GM21576 (cell line): ENCODE results near the gene LRTM2.

ENCODE experiments used
- ATAC-seq: cut with Tn5 transposase; IDR thresholded peaks from one replicate; pipeline ENCODE4 v1.9.1; 2021; ENCODE audit warnings: mild to moderate bottlenecking, moderate library complexity; ENCODE audit not compliant: unreplicated experiment

LRTM2 gene

DNA sequence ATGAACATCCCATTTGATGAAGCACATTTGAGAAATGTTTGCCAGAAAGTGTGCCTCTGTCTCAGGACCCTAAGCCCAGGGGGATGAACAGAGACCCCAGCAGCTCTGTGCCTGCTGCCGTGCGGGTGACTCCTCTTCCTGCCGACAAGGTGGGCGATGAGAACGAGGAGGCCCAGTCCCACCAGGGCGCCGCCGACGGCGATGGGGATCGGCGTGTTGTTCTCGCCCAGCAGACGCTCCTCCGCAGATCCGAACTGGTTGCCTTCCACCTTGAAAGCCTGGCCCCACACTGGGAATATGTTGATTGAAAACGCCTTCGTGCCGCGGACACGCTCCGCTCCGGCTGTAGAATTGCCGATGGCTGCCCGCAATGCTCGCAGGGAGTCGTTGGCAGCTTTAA is 44.1 kb downstream of the LRTM2 start:
- ATAC-seq, result no peak

DNA sequence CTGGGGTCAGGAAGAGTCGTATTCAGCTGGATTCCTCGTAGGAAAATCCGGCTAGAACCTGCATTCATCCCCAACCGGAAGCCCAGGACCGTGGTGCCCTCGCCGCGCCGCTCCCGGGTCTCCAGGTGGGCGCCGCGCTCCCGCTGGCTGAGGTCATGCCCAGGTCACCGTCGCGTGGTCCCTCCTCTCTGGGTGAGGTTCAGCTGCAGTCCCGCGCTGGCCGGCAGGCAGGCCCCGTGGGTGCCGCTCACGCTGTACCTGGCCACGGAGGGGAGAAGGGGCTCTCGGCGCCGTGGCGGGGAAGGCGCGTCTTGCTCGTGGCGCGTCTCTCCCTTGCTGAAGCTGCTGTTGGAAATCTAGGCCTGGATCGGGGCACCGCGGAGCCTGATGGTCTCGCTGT is 44.5 kb downstream of the LRTM2 start:
- no peak for ATAC-seq

DNA sequence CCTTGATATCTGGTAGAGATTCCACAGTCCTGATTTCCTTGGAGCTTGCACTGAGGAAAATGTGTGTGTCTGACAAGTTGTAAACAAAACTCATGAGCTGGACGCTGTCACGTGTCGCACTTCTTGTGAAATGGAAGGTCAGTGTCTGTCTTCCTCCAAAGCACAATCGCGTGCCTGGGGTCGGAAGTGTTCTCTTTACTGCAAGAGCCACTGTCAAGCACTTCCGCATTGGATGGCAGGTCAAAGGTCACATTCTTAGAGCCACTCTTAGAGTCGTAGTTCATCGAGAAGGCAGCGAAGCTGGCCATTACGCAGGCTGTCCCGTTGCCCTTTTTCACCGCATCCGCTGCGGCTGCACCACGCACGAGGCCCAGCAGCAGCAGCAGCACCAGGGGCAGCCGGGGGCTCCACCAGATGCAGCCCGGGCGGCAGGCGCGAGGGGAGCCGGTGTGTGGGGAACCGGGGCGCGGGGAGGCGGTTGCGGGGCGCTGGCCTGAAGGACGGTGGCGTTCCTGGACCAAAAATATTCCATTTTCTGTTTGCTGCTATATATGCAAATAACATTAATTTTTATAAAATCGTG is 45.0 kb downstream of the LRTM2 start:
- no peak for ATAC-seq

DNA sequence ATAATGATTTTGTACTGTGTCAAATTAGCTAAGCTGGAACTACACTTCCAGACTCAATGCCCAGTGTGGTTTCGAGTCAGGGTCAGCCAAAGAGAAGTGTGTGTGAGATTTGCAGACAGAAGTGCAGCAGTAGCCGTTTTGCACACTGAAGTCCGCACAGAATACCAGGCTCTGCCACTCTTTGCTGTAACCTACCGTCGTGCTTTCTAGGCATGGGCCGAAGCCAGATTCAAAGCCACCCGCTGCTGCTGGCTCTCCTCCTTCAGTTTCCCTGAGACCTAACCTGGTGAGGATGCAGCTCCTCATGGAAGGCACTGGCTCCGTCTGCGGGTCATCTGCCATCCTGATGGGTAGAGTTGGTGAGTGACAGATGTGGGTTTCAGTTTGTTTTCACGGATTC is 48.8 kb downstream of the LRTM2 start:
- ATAC-seq, result no peak

DNA sequence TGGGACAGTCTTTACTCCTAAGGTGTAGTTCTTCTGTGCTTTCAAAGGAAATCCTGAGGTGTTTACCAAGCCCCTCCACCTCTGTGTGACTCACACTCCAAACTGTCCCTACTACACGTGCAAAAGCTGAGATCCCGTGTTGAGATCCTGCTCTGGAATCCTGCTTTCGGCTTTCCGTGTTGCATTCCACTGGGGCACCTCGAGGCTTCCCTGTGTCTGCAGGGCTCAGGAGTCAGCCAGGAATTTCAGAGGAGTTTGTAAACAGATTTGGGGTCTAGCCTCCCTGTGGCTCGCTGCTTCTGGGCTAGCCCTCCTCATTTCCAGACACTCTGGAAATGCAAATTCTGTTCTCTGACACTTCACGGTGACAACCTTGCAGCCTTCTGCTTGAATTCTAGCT is 49.7 kb downstream of the LRTM2 start:
- ATAC-seq, result no peak

DNA sequence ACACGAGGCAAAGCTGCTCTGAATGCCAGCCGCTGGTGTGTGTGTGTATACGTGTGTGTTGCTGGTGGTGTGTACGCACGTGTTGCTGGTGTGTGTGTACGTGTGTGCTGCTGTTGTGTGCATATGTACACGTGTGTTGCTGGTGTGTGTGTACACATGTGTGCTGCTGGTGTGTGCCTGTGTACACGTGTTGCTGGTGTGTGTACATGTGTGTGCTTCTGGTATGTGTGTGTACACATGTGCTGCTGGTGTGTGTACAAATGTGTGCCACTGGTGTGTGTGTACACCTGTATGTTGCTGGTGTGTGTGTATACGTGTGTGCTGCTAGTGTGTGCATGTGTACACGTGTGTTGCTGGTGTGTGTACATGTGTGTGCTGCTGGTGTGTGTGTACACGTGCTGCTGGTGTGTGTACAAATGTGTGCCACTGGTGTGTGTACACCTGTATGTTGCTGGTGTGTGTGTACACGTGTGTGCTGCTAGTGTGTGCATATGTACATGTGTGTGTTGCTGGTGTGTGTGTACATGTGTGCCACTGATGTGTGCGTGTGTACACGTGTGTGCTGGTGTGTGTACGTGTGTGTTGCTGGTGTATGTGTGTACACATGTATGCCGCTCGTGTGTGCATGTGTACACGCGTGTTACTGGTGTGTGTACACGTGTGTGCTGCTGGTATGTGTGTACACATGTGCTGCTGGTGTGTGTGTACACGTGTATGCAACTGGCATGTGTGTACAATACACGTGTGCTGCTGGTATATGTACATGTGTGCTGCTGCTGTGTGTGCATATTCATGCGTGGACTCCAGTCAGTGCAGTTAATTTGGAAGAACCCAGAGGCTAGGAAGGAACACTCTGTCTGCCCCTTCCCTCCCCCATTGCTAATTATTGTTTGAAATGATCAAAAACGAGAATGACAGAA is 50.9 kb downstream of the LRTM2 start:
- no peak for ATAC-seq

DNA sequence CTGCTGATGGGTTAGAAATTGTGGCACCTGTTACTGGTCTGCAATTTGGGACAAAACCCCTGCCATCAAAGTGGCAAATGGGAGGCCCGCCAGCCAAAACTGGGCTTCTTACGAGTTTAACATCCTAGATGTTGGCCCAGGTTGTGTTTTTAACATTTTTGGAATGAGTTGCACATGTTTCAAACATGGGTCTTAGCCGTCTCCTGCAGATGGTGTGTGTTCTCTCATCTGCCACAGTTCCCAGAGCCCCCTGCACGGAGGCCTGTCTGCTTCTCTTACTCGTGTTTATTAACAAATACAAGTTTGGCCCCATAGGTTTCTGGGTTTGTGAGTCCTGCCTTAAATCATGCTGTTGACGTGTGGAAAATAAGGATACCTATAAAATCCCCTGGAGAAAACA is 51.6 kb downstream of the LRTM2 start:
- ATAC-seq, result no peak

DNA sequence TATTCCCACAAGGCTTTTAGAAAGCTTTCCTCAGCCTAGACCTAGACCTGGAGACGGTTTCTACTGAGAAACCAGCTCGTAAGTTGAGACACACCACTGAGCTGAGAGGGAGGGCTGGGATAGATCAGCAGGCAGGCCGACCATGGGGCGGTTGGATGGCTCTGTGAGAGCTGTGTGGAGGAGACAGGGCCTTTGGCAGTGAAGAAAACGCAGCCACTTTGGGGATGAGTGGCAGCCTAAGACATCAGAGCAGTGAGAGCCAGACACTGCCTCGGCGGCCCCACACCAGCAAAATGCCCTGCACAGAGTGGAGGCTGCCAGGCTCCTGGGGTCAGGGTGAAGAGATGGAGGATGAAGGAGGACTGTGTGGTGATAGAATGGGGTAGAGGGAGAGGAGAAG is 52.1 kb downstream of the LRTM2 start:
- no peak for ATAC-seq

DNA sequence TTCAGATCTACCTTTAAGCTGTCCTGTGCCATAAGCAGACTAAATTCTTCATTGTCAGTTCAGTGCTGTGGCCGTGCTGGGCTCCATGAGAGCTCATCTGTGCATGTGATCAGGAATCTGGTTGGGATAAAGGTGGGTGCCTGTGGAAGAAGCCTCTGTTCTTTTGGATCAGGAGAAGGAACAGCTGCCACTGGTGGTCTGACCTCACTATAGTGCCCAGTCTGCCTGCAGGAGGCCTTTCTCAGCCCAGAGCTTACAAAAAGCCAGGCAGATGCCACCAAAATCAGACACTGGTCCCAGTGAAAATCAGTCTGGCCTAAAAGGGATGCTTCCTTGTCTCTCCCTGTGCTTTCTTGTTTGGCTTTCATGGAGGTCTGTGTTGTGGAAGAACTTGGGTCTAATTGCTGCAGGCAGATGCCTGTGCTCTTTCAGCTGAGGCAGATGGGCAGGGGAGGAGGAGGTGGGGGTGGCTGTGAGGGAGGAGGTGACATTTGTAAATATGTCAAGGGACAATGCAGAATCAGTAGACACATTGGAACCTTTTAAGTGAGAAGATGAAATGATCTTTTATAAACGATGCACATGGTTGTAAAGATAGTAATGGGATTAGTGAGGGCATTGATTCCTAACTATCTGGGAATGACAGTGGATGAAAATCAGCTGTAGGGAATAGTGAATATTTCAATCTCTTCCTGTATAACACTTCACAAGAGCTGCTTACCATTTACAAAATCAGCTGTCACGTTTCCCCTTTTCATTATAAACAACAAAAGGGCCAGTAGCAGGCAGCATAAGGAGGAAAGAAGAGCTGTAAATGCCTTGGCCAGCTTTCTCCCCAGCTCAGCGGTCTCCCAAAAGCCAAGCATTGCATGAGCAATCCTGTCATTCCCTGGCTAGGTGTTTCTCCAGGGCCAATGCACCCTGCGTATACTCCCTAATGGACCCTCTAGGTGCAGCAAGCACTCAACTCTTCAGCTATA is 53.5 kb downstream of the LRTM2 start:
- no peak for ATAC-seq

DNA sequence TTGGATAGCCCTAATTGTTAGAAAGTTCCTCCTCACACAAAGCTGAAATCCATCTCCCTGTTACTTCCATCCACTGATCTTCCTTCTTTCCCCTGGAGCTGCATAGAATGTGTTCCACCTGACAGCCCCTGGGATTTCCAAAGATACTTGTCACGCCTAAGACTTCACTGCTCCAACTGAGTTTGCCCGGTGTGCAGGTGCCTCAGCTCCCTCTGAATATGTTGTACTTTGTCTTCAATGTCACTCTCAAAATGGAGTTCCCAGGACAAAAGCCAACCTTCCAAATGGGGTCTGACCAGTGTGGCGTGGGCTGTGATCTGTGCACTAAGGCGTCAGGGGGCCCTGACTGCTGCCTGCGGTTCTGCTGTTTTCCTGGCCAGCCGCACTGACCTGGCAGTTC is 55.2 kb downstream of the LRTM2 start:
- ATAC-seq, result no peak

DNA sequence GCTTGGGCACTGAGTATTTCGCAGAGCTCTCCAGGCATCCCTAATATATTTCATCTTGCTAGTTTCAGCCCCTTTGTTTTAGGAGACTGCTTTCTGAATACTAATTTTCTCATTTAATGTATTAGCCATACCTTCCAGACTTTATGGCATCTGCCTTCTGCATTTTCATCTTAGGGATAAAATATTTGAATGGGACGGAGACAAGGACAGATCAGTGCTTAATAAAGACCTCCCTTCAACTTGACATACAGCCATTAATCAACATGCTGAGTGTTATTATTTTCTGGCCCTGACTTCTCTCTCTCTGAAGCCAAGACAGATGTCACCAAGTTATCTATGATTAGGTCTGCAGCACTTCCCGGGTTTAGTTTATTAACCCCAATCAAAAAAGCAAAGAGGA is 55.7 kb downstream of the LRTM2 start:
- no peak for ATAC-seq

DNA sequence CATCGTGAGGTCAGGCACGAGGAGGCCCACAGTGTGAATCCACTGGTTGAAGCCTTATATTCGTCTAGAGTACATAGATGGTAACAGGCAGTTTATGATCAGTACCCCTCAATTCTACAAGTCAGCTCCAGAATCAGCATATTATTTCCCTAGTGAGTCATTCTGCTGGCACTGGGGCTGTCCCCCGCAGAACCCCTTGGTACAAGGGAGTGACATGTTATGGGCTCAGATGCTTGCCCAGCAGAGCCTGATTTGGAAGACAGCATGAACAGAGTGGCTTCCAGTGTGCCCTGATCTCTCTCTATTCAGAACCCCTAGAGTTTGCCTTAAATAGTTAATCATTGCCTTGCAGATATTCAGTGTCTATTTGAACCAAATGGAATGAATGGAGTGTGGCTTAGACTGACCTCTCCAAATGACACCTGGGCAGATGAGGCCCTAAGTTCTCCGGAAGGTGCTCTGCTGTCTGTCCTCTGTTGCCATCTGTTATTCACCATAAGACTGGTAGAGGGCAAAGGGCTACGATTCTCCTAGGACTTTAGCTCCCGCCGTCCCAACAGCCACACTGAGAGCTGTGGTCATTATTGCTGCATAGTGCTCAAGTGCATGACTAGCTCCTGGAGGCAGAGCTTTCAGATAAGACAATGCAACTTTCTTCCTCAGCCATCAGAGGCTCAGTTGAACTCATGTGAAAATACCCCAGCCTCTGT is 57.0 kb downstream of the LRTM2 start:
- ATAC-seq, result no peak

DNA sequence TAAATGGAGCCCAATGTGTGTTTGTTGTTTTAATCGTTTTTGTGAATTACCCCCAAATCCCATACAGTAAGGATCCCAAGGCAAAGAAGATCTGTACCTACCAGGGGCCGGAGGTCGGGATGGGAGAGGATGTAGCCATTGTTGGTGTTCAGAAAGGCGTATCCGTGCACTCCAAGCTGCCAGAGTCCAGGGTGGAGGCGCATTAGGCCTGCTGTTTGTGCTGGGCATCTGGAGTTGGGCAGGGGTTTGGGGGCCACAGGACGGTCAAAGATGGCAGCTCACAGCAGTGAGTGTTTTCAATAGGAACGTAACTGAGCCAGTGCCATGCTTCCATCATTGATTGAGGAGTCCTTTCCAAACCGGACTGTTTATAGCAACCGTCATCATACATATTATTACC is 57.8 kb downstream of the LRTM2 start:
- no peak for ATAC-seq

DNA sequence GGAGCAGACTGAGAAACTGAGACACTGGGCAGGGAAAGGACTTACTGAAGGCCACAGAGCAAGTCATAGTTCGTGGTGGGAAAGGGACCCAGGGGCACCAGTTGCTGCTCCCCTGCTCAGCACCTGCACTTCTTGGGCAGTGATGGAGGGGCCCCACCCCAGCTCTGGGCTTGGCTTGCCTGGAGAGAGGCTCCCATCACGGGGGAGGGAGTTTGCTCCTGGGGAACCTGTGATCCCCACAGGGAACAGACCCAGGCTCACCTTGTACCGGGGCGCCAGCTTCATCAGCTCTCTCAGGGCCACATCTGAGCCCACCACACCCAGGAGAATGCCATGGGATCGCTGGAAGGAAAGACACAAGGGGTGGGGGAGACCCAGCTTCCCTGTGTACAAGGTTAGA is 58.3 kb downstream of the LRTM2 start:
- ATAC-seq, result no peak

DNA sequence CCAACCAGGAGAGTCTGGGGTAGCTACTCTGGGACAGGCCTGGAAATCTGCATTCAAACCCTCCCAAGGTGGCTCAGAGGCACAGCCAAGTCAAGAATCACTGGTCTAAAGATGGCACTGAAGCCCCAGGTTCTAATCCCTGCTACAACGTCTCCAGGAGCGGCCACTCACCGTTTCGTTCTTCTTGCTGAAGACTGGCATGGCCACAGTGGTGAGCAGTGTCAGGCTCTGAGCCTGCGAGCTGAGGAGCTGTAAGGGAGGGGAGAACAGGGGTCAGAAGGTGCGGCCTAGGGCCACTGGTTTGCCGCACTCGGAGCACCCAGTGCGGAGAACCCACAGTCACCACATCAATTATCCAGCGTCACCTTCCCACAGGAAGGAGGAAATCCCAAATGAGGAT is 59.3 kb downstream of the LRTM2 start:
- no peak for ATAC-seq

DNA sequence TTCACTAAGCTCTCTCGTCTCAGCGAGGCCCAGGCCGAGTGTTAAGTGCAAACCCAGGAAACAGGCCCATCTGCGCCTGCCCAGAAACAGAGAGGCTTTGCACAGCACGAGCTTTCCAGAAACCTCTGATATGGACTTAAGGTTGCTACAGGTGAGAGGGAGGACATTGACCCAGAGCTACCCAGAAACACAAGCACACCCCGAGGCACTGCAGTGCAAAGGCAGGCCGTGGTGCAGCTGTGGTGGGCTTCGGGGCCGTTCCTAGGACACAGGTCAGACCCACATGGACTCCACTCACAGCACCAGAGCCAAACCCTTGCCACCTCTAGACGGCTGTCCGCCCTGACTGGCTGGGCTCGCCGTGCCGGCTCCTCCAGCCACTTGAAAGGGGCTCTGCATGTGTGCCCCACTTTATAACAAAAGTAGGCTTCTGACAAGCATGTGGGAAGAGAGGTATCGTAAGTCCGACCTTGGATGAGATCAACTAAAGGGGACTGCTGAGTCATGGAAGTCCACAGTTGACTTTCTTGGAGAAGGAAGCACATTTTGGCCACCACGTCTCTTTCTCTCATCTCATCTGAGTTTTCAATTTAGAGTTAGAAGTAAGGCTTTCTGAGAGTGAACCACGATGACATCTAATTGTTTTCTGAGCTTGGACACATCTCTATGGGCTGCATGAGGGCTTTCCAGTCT is 59.9 kb downstream of the LRTM2 start:
- ATAC-seq, result no peak

DNA sequence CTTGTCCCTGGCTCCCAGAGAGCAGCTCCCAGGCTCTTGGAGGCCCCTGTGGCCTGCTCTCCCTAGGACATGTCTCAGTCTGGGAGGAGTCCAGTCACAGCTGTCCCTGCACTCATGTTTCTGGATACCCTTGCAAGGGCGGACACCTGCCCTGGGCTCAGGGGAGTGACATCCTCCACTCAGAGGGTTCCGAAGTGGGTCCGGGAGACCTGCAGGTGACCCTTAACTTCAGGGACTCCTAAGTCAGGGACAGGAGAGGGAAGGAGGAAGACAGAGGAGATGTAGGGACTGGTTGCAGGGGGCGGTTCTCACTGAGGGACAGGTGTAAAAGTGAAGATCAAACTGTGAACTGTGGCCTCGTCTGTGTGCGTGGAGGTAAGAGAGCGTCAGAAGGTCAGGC is 60.5 kb downstream of the LRTM2 start:
- ATAC-seq, result no peak

DNA sequence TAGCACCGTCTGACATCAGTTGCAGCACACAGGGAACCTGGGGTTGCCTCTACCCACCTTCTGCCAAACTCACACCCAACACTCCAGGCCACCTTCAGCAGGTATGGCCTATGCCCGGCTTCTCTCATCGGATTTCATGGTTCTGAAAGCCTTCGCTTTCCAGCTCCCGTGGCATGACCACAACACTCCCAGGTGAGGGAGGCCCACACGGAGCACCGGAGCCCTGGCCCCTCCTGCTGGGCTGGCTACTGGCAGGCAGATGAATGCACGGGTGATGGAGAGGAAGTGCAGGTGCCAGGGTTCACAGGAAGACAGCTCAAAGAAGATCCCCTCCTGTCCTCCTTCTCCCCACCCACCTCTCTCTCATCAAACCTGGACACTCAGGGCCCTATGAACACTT is 60.9 kb downstream of the LRTM2 start:
- ATAC-seq, result no peak

DNA sequence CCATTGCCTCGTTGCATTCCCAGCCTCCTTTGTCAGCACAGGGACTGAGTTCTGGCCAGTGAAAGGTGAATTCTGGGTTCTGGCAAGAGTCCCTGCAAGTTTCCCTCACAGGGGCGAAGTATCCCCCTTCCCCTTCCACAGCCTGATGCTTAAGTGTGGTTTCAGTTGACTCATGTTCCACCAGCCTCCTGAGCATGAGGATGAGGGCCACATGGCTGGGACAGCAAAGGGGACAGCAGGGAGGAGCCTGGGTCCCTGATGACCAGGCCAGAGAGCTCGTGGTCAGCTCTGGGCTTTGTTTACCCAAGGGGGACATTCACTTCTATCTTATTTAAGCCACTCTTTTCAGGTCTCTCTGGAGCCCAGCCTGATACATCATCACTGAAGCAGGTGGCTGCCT is 61.6 kb downstream of the LRTM2 start:
- no peak for ATAC-seq

DNA sequence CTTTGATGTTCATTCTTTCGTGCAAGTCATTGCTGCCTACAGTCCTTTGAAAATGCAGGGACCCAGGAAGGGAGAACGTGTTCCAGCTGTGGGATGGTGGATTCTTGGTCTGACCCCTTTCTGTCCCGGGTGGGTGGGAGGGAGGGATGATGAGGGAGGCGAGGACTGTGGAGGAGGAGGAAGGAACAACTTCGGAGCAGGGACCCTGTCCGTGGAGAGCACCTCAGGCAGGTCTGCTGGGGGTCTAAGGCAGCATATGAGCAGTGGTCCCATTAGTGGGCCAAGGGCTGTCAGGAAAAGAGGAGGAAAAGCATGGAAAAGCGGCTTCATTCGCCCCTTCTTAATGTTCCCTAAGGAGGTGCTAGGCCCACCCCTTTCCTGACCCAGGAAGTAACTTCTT is 62.0 kb downstream of the LRTM2 start:
- ATAC-seq, result no peak
